Testis (tissue), 2 donors: ENCODE data around the gene ANKRD11.

ENCODE experiments used
- POLR2A ChIP-seq: fragments of 450-650 bp; IDR thresholded peaks from one replicate; pipeline ENCODE4 v1.6.1; 2017; ENCODE audit warnings: antibody characterized with exemption, mild to moderate bottlenecking, moderate library complexity
- TF ChIP-seq, protein P1 (sequence below), 3 experiments: fragments of 450-650 bp in 2 of 3; fragments of 200-600 bp in 1 of 3; sonication (generic) in 1 of 3; IDR thresholded peaks; one replicate each; pipeline ENCODE4 v1.5.1; 2016 to 2019; ENCODE audit warnings: antibody characterized with exemption in 3 of 3, mild to moderate bottlenecking in 2 of 3, moderate library complexity in 1 of 3

DNA sequence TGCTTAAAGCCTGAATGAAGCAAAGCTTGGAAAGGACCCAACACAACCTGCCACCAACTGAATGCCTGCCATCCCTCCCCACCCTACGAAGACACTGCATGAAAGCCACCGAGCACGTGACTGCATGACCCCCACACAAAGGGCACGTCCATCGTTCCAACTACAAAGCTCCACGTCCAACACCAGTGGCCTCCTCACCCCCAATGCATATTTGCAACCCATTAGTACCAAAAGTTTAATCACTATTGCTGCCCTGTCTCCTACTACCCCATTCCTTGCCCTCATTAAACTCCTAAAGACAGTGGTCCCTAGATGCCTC, 43.4 kb downstream of the ANKRD11 start:
- no peak for TF ChIP-seq POLR2A
- TF ChIP-seq, protein P1, sequence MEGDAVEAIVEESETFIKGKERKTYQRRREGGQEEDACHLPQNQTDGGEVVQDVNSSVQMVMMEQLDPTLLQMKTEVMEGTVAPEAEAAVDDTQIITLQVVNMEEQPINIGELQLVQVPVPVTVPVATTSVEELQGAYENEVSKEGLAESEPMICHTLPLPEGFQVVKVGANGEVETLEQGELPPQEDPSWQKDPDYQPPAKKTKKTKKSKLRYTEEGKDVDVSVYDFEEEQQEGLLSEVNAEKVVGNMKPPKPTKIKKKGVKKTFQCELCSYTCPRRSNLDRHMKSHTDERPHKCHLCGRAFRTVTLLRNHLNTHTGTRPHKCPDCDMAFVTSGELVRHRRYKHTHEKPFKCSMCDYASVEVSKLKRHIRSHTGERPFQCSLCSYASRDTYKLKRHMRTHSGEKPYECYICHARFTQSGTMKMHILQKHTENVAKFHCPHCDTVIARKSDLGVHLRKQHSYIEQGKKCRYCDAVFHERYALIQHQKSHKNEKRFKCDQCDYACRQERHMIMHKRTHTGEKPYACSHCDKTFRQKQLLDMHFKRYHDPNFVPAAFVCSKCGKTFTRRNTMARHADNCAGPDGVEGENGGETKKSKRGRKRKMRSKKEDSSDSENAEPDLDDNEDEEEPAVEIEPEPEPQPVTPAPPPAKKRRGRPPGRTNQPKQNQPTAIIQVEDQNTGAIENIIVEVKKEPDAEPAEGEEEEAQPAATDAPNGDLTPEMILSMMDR (IDR thresholded peaks at IDR 0.05), result no peak
